ENCODE measurements around the gene CHMP2A. TPM values are rescaled to one million over a fixed set of nuclear protein-coding genes. Genes with fewer than 3 reads are reported as not detected.

CHMP2A gene
- total and polyA plus RNA-seq, 2 donors (not counting 1 experiment from before 2014, with no cell fraction given) = 62.5 to 97.5 TPM

- DNase-seq (peak; percentile 86), ATAC-seq (ENCODE audit: low read depth) (no peak)
- CTCF ChIA-PET = interaction anchor here (0.5 to 3.3 kb wide), 5 partner anchors 9 to 50 kb away, joined by 3 to 10 read pairs (median 3); partner anchors contain the start of genes MZF1 and ZBTB45
- peak overlapping the region; percentile 87 for H3K4me2 ChIP-seq (replicated peaks; ENCODE audit: low read depth, low read length, poor library complexity, severe bottlenecking)
- H4K20me1 ChIP-seq (ENCODE audit: control insufficient read depth, insufficient read depth, low read length, poor library complexity, severe bottlenecking) = peaks cover 14% of the 10 kb centered on the region
- intact Hi-C loops (cut with micrococcal nuclease) = no loop called here
- peak overlapping the region; percentile 26 to 59 (median 36) for H3K4me3 ChIP-seq (ENCODE audit: control extremely low read depth in 1 of 5, extremely low read depth in 1 of 5, insufficient read depth in 1 of 5, low read depth in 2 of 5, low read length in 4 of 5)
- peaks cover 6% of the 10 kb centered on the region for H3K79me2 ChIP-seq (ENCODE audit: control insufficient read depth, insufficient read depth, low read length)
- Mint-ChIP-seq H3K9me3 (ENCODE audit: insufficient read depth) (no peaks in the 10 kb centered on the region), H3K27ac (peak overlapping the region; percentile 87), H3K4me1 (peaks cover 56% of the 10 kb centered on the region), H3K27me3 (no peaks in the 10 kb centered on the region), H3K4me3 (peak overlapping the region; percentile 96)
- peaks cover 0 to 9% (median 0%) of the 10 kb centered on the region in 3 donors for H3K9me3 ChIP-seq (ENCODE audit: control extremely low read depth in 1 of 3, control insufficient read depth in 2 of 3, insufficient read depth in 1 of 3, low read length in 2 of 3)
- POLR2A ChIA-PET = interaction anchor here (0.7 to 1.6 kb wide), 6 partner anchors 8 to 43 kb away, joined by 3 to 8 read pairs (median 4); partner anchors contain the start of genes CHMP2A, MZF1, TRIM28 and ZBTB45
- H3K27ac ChIP-seq (ENCODE audit: low read length in 2 of 2) = no peak overlapping the region
- H3K9ac ChIP-seq (ENCODE audit: low read length) = peak overlapping the region; percentile 50
- no peaks in the 10 kb centered on the region for H3K27me3 ChIP-seq (replicated peaks in 1 of 4; ENCODE audit: control extremely low read depth in 1 of 4, control insufficient read depth in 3 of 4, insufficient read depth in 4 of 4, low read length in 3 of 4)
- TF ChIP-seq EZH2 (IDR thresholded peaks at IDR 0.05; ENCODE audit: borderline replicate concordance, insufficient read depth, low read depth, low read length, poor library complexity, severe bottlenecking) = no peak
- TF ChIP-seq, protein P1, sequence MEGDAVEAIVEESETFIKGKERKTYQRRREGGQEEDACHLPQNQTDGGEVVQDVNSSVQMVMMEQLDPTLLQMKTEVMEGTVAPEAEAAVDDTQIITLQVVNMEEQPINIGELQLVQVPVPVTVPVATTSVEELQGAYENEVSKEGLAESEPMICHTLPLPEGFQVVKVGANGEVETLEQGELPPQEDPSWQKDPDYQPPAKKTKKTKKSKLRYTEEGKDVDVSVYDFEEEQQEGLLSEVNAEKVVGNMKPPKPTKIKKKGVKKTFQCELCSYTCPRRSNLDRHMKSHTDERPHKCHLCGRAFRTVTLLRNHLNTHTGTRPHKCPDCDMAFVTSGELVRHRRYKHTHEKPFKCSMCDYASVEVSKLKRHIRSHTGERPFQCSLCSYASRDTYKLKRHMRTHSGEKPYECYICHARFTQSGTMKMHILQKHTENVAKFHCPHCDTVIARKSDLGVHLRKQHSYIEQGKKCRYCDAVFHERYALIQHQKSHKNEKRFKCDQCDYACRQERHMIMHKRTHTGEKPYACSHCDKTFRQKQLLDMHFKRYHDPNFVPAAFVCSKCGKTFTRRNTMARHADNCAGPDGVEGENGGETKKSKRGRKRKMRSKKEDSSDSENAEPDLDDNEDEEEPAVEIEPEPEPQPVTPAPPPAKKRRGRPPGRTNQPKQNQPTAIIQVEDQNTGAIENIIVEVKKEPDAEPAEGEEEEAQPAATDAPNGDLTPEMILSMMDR (IDR thresholded peaks at IDR 0.05) = no peak
- peaks cover 28 to 42% of the 10 kb centered on the region in 2 donors for H3K4me1 ChIP-seq (ENCODE audit: control insufficient read depth in 2 of 2, insufficient read depth in 2 of 2, low read length in 2 of 2)
- H3K36me3 ChIP-seq (replicated peaks in 1 of 2; ENCODE audit: control extremely low read depth in 1 of 2, control insufficient read depth in 1 of 2, extremely low read depth in 1 of 2, insufficient read depth in 2 of 2, low read length in 1 of 2) = peaks cover 0 to 3% of the 10 kb centered on the region in 2 experiments
- peak overlapping the region; percentile 60 for H2AFZ ChIP-seq (ENCODE audit: insufficient read depth, low read depth, low read length, poor library complexity, severe bottlenecking)
- 12% methylated on average over 106 of the region's 107 CpGs for WGBS (ENCODE audit: insufficient coverage)
Measured at GRCh38 chr19:58562122-58563033, 7.5 kb upstream of the CHMP2A start.

Data from B cell (primary cell).